H9 (cell line): ENCODE results near the gene ADAMTS15. TPM values are rescaled to one million over a fixed set of nuclear protein-coding genes. Genes with fewer than 3 reads are reported as not detected.
A peak's percentile ranks its signal among the peaks of the same experiment; 100 is the strongest.

Experiments
- DNase-seq: peaks from one replicate; pipeline ENCODE4 v3.0.0-alpha.2; 2017
- H2AFZ ChIP-seq: one replicate; pipeline ENCODE4 v1.6.1; 2013; ENCODE audit warnings: mild to moderate bottlenecking, low read length, control low read depth, moderate library complexity
- H2AK5ac ChIP-seq: 2 replicates; pipeline ENCODE4 v1.6.1; 2013; ENCODE audit warnings: low read length, control low read depth, mixed read lengths; ENCODE audit not compliant: insufficient read length
- H2BK120ac ChIP-seq: one replicate; pipeline ENCODE4 v1.6.1; 2013; ENCODE audit warnings: low read depth, mild to moderate bottlenecking, low read length, control low read depth, inconsistent platforms; ENCODE audit not compliant: poor library complexity, severe bottlenecking
- H2BK12ac ChIP-seq: 2 replicates; pipeline ENCODE4 v1.6.1; 2013; ENCODE audit warnings: low read length, control low read depth, mixed read lengths, low read depth; ENCODE audit not compliant: insufficient read length
- H2BK15ac ChIP-seq: 2 replicates; pipeline ENCODE4 v1.6.1; 2013; ENCODE audit warnings: low read depth, low read length, control low read depth
- H2BK20ac ChIP-seq: one replicate; pipeline ENCODE4 v1.6.1; 2013; ENCODE audit warnings: low read depth, mild to moderate bottlenecking, low read length, control low read depth, inconsistent platforms; ENCODE audit not compliant: poor library complexity, severe bottlenecking
- H2BK5ac ChIP-seq: 2 replicates; pipeline ENCODE4 v1.6.1; 2013; ENCODE audit warnings: low read length, control low read depth, mixed read lengths; ENCODE audit not compliant: insufficient read length
- H3K14ac ChIP-seq: 2 replicates; pipeline ENCODE4 v1.6.1; 2013; ENCODE audit warnings: low read length, control low read depth; ENCODE audit not compliant: insufficient read depth
- H3K18ac ChIP-seq: 2 replicates; pipeline ENCODE4 v1.6.1; 2013; ENCODE audit warnings: low read depth, mild to moderate bottlenecking, mixed read lengths, low read length, control low read depth; ENCODE audit not compliant: insufficient read length
- H3K23ac ChIP-seq: 2 replicates; pipeline ENCODE4 v1.6.1; 2013; ENCODE audit warnings: low read length, control low read depth, mixed read lengths, low read depth; ENCODE audit not compliant: insufficient read length
- H3K23me2 ChIP-seq: 2 replicates; pipeline ENCODE4 v1.6.1; 2013; ENCODE audit warnings: low read depth, mild to moderate bottlenecking, mixed read lengths, low read length, control low read depth; ENCODE audit not compliant: insufficient read length, poor library complexity, severe bottlenecking
- H3K27ac ChIP-seq: 2 replicates; pipeline ENCODE4 v1.5.1; 2013; ENCODE audit warnings: low read length, control low read depth, mixed read lengths, low read depth; ENCODE audit not compliant: insufficient read length
- H3K27me3 ChIP-seq: 2 replicates; pipeline ENCODE4 v1.6.1; 2013; ENCODE audit warnings: low read length, control low read depth, inconsistent platforms; ENCODE audit not compliant: insufficient read depth
- H3K4ac ChIP-seq: 2 replicates; pipeline ENCODE4 v1.6.1; 2013; ENCODE audit warnings: low read depth, mild to moderate bottlenecking, control low read depth, inconsistent platforms, low read length, moderate library complexity
- H3K4me1 ChIP-seq: 2 replicates; pipeline ENCODE4 v1.6.1; 2013; ENCODE audit warnings: low read length, control low read depth, inconsistent platforms; ENCODE audit not compliant: insufficient read depth
- H3K4me2 ChIP-seq: 2 replicates; pipeline ENCODE4 v1.6.1; 2013; ENCODE audit warnings: low read length, control low read depth, mixed read lengths; ENCODE audit not compliant: insufficient read length, insufficient read depth
- H3K56ac ChIP-seq: 2 replicates; pipeline ENCODE4 v1.6.1; 2013; ENCODE audit warnings: low read depth, mild to moderate bottlenecking, mixed read lengths, low read length, control low read depth; ENCODE audit not compliant: insufficient read length
- H3K79me1 ChIP-seq: 2 replicates; pipeline ENCODE4 v1.6.1; 2013; ENCODE audit warnings: low read depth, mild to moderate bottlenecking, moderate library complexity, low read length, control low read depth, inconsistent platforms; ENCODE audit not compliant: insufficient read depth, poor library complexity, severe bottlenecking
- H3K79me2 ChIP-seq: 2 replicates; pipeline ENCODE4 v1.6.1; 2013; ENCODE audit warnings: low read length, control low read depth, inconsistent platforms; ENCODE audit not compliant: insufficient read depth
- H3K9ac ChIP-seq: 2 replicates; pipeline ENCODE4 v1.6.1; 2013; ENCODE audit warnings: low read length, control low read depth, mixed read lengths; ENCODE audit not compliant: insufficient read length; ENCODE audit errors: extremely low read depth
- H3K9me3 ChIP-seq: one replicate; pipeline ENCODE4 v1.6.1; 2013; ENCODE audit warnings: low read depth, low read length, inconsistent platforms; ENCODE audit not compliant: control insufficient read depth
- H3T11ph ChIP-seq: one replicate; pipeline ENCODE4 v1.6.1; 2013; ENCODE audit warnings: mild to moderate bottlenecking, low read length, control low read depth, inconsistent platforms
- H4K20me1 ChIP-seq: one replicate; pipeline ENCODE4 v1.6.1; 2013; ENCODE audit not compliant: control insufficient read depth, insufficient read length, insufficient read depth
- H4K5ac ChIP-seq: 2 replicates; pipeline ENCODE4 v1.6.1; 2013; ENCODE audit warnings: low read depth, mild to moderate bottlenecking, mixed read lengths, low read length, control low read depth; ENCODE audit not compliant: insufficient read length
- H4K8ac ChIP-seq: replicated peaks from 2 replicates; pipeline ENCODE4 v1.6.1; 2013; ENCODE audit warnings: low read length, control low read depth, mixed read lengths, low read depth; ENCODE audit not compliant: insufficient read length
- H4K91ac ChIP-seq: 2 replicates; pipeline ENCODE4 v1.6.1; 2013; ENCODE audit warnings: low read depth, mild to moderate bottlenecking, moderate library complexity, mixed read lengths, low read length, control low read depth; ENCODE audit not compliant: insufficient read length
- H3K27ac Mint-ChIP-seq, 3 experiments: 2 replicates in 2 of 3; 3 replicates in 1 of 3; pipeline ENCODE4 v1.8.0; 2020 to 2021; ENCODE audit warnings: mixed read lengths in 3 of 3, mild to moderate bottlenecking in 1 of 3, moderate library complexity in 1 of 3
- H3K27me3 Mint-ChIP-seq: 2 replicates; pipeline ENCODE4 v1.8.0; 2021; ENCODE audit warnings: low read depth, mild to moderate bottlenecking, moderate library complexity, mixed read lengths
- H3K36me3 Mint-ChIP-seq, 3 experiments: 2 replicates in 2 of 3; 3 replicates in 1 of 3; pipeline ENCODE4 v1.8.0; 2020 to 2021; ENCODE audit warnings: low read depth in 3 of 3, mixed read lengths in 3 of 3; ENCODE audit not compliant: insufficient read depth in 1 of 3
- H3K4me1 Mint-ChIP-seq, 2 experiments: 2 replicates each; pipeline ENCODE4 v1.8.0; 2020; ENCODE audit warnings: mixed read lengths in 2 of 2
- H3K4me3 Mint-ChIP-seq, 2 experiments: 2 replicates in 1 of 2; 3 replicates in 1 of 2; pipeline ENCODE4 v1.8.0; 2020 to 2021; ENCODE audit warnings: mild to moderate bottlenecking in 2 of 2, mixed read lengths in 2 of 2, moderate library complexity in 1 of 2
- H3K9me3 Mint-ChIP-seq, 2 experiments: 2 replicates in 1 of 2; 3 replicates in 1 of 2; pipeline ENCODE4 v1.8.0; 2020; ENCODE audit warnings: mild to moderate bottlenecking in 2 of 2, mixed read lengths in 2 of 2, moderate library complexity in 1 of 2
- CTCF ChIP-seq: fragments of 200-600 bp; sonication (generic); conservative IDR thresholded peaks from 3 replicates; pipeline ENCODE4 v1.8.0; 2021; ENCODE audit warnings: antibody characterized with exemption, mild to moderate bottlenecking
- WGBS: extraction: QIAGEN DNeasy Blood & Tissue Kit; methylation state at CpG from one replicate; pipeline ENCODE4 v1.1.7; 2013; ENCODE audit warnings: missing lambda C conversion rate, low lambda C conversion rate, mixed read lengths; ENCODE audit not compliant: insufficient read length; ENCODE audit errors: extremely low coverage; 5-methylcytosine and 5-hydroxymethylcytosine counted together
- total RNA-seq: library from RNA; stranded (reverse); gene quantifications from 2 replicates; pipeline ENCODE4 v1.2.1, GENCODE V29; 2021

The ADAMTS15 gene
- total RNA-seq, 1 experiment from 2014 or later = 1.3 TPM

GRCh38 chr11:130413405-130414106, 34.9 kb upstream of the ADAMTS15 start:
- no peak overlapping the region for H4K5ac ChIP-seq
- H2BK120ac ChIP-seq = no peak overlapping the region
- H3T11ph ChIP-seq = no peak overlapping the region
- no peak overlapping the region for H3K4me3 Mint-ChIP-seq
- H3K27ac Mint-ChIP-seq = peak overlapping the region in 2 of 3 experiments; percentile 9 to 41; a peak in 2 of 7 replicates
- no peaks in the 10 kb centered on the region for H3K27me3 ChIP-seq
- H3K9ac ChIP-seq = no peak overlapping the region
- no peak overlapping the region for H3K23ac ChIP-seq
- H2BK20ac ChIP-seq = no peak overlapping the region
- H3K79me1 ChIP-seq = no peaks in the 10 kb centered on the region
- no peak overlapping the region for H4K8ac ChIP-seq
- no peak overlapping the region for H2BK5ac ChIP-seq
- H3K18ac ChIP-seq = no peak overlapping the region
- DNase-seq = no peak
- H3K9me3 ChIP-seq = no peaks in the 10 kb centered on the region
- H3K9me3 Mint-ChIP-seq = no peaks in the 10 kb centered on the region; a peak in 1 of 5 replicates
- no peak overlapping the region for H3K14ac ChIP-seq
- TF ChIP-seq CTCF = no peak
- no peaks in the 10 kb centered on the region for H3K4me1 ChIP-seq
- peaks cover 30% of the 10 kb centered on the region for H3K27me3 Mint-ChIP-seq
- no peak overlapping the region for H2AFZ ChIP-seq
- H2BK15ac ChIP-seq = no peak overlapping the region
- no peak overlapping the region for H3K4me2 ChIP-seq
- no peak overlapping the region for H3K4ac ChIP-seq
- no peaks in the 10 kb centered on the region for H3K23me2 ChIP-seq
- H3K36me3 Mint-ChIP-seq = peaks cover 0 to 3% (median 0%) of the 10 kb centered on the region in 3 experiments; a peak in 2 of 7 replicates
- no peak overlapping the region for H2BK12ac ChIP-seq
- H4K91ac ChIP-seq = no peak overlapping the region
- no peak overlapping the region for H3K56ac ChIP-seq
- no CpG with 5 or more reads among the region's 16 CpGs for WGBS
- no peak overlapping the region for H2AK5ac ChIP-seq
- H3K79me2 ChIP-seq = no peaks in the 10 kb centered on the region
- no peak overlapping the region for H3K27ac ChIP-seq
- H3K4me1 Mint-ChIP-seq = peaks cover 17 to 36% of the 10 kb centered on the region in 2 experiments
- no peaks in the 10 kb centered on the region for H4K20me1 ChIP-seq
